GM18909 (cell line): ENCODE data around the gene MYO7A.

Experiments used
- ATAC-seq: cut with Tn5 transposase; IDR thresholded peaks from one replicate; pipeline ENCODE4 v1.9.1; 2021; ENCODE audit warnings: mild to moderate bottlenecking; ENCODE audit not compliant: unreplicated experiment, poor library complexity

Gene MYO7A

DNA sequence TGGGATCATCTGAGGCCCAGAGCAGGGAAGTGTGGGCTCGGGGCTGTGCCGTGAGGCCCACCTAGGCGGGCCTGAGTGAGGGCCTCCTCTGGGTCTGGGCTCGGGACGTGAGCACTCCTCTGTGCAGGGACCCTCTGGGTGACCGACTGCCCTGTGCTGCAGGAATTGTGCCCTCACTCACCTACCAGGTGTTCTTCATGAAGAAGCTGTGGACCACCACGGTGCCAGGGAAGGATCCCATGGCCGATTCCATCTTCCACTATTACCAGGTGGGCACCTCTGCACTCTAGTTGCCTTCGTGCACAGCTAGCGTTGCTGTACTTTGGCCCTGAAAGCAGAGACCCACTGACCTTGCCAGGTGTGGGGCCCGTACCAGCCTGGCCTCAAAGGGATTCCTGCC lies 80.5 kb downstream of the MYO7A start:
- no peak for ATAC-seq

DNA sequence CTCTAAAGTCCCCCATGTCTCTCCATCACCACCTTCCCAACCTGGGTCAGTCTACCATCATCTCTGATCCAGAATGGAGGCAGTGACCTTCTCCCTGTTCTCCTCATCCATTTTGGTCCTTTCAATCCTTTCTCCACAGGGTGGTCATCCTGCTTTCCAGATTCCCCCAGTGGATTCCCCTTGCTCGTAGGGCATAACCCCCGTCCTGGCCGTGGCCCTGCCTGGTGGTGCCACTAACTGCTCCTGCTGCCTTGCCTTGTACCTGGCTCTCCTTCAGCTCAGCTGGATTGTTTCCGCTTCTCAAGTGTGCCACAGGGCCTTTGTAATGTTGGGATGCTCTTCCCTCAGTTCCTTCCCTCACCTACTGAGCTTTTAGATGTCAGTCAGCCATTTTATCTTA lies 81.6 kb downstream of the MYO7A start:
- no peak for ATAC-seq

DNA sequence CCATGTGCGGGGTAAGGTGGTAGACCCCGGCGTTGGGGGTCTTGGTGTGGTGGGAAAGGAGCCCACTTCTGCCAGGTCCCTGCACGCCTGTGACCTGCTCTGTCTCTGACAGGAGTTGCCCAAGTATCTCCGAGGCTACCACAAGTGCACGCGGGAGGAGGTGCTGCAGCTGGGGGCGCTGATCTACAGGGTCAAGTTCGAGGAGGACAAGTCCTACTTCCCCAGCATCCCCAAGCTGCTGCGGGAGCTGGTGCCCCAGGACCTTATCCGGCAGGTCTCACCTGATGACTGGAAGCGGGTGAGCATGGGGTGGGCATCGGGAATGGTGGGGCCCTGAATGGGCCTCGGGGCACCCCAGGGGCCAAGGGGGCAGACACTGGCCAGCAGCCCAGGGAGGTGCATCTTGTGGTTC lies 83.0 kb downstream of the MYO7A start:
- no peak for ATAC-seq

DNA sequence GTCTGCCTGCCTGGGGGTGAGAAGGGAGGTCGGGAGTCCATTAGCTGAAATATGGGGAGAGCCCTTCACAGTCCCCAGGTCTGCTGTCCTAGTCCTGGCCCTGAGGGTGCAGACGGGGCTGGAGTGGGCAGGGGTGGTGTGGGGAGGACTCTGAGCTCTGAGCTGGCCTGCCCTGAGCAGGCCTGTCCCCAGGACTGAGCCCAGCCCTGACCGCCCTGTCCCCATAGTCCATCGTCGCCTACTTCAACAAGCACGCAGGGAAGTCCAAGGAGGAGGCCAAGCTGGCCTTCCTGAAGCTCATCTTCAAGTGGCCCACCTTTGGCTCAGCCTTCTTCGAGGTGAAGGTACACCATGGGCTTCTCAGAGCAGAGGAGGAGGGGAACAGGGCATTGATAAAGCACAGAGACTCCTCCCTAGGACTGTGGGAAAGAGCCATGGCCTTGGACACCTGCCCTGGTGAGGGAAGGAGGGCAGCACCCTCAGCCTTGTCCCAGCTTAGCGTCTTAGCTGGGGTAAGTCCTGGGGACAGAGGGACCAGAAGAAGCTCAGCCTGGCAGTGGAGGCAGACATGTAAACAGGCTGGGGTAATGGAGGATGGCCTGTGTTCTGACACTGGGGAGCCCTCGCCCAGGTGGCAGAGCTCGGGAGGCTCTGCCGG lies 83.7 kb downstream of the MYO7A start:
- ATAC-seq = no peak

DNA sequence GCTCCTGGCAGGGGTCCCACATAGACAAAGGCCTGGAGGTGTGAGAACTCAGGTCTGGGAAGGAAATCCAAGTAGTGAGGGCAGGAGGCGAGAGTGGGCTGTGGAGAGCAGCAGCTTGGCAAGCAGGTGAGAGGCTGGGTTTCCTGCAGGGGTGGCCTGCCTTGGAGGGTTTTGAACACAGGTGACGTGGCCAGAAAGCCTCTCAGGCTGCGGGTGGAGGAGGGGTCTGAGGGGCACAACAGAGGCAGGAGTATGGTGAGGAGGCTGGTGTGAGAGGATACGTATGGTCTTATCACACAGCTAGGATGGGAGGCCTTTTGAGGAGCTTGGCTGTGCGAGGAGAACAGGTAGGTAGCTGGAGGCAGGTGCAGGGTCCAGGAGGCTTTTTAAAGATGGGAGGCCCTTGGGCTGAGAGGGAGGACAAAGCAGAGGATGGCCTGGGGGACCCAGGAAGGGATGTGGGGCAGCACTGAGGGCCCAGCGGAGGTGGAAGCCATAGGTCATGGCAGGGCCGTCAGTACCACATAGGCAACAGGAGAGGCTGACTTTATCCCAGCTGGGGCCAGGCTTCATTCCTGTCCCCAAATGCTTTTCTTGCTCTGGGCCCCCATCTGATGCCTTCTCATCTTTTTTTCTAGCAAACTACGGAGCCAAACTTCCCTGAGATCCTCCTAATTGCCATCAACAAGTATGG lies 84.4 kb downstream of the MYO7A start:
- ATAC-seq = no peak

DNA sequence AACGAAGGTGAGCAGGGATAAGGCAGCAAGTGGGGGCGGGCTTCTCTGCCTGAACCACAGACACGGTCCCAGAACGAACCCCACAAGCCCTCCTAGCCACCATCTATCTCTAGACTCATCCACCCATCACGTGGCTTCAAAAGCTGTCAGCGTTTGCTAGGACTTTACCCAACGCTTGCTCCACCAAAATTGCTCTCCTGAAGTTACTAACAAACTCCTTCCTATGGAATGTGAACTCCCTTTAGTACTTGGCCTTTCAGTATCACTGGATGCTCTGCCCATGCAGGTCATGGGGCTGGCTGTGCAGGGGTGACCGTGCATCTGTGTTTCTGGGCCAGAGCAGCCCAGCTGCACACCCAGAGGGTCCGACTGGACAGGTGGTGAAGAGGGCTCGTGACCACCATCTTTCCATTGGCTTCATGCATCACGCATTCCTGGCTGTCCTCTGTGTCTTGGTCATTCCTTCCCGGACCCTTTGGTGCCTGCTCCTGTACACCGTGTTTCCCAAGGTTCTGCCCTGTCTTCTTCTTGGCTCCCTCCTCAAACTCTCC lies 85.1 kb downstream of the MYO7A start:
- ATAC-seq = no peak

DNA sequence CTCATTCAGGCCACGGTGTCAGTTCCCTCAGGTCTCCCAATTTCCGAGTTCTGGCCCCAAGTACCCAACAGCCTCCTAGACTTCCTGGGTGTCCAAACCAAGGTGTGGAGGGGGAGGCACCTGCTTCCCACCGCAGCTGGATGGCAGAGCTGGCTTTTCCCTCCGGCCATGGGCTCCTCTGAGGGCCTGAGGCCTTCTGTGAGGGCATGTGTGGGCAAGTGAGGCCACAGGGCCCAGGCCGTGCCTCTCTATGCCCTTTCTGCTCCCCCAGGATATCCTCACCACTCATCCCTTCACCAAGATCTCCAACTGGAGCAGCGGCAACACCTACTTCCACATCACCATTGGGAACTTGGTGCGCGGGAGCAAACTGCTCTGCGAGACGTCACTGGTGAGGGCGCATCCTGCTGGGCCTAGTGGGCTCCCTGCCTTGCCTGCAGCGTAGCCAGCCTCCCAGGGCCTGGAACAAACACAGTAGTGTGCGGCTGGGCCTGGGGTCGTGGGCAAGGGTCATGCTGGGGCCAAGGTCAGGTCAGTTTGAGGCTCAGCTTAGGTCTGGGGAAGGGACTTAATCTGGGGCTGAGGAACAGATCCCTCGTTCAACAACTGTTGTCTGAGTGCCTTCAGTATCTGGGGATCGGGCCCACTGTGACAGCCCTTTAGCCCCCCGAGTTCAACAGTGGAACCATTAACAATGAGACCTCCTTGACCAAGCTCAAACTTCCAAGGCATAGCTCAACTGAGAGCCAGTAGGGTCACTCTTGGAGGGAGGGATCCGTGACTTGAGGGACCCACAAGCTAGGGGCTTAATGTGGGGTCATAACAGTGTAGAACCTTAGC lies 85.8 kb downstream of the MYO7A start:
- no peak for ATAC-seq

DNA sequence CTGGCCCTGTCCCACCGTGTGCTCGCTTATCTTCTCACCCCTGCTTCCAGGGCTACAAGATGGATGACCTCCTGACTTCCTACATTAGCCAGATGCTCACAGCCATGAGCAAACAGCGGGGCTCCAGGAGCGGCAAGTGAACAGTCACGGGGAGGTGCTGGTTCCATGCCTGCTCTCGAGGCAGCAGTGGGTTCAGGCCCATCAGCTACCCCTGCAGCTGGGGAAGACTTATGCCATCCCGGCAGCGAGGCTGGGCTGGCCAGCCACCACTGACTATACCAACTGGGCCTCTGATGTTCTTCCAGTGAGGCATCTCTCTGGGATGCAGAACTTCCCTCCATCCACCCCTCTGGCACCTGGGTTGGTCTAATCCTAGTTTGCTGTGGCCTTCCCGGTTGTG lies 86.5 kb downstream of the MYO7A start:
- ATAC-seq = no peak

DNA sequence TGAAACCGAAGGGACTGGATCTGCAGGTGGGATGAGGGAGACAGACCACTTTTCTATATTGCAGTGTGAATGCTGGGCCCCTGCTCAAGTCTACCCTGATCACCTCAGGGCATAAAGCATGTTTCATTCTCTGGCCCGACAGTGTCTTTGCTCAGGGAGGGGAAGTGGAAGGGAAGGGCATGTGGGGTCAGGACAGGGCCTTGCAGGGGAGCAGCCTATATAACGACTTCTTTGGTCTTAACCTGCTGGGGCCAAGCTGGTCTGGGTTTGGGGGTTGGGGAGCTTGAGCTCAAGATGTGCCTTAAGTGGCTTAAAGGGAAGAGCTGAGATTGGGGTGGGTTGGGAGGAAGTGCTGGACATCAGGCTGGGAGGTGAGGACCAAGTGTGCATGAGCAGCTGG lies 87.1 kb downstream of the MYO7A start:
- ATAC-seq = no peak

DNA sequence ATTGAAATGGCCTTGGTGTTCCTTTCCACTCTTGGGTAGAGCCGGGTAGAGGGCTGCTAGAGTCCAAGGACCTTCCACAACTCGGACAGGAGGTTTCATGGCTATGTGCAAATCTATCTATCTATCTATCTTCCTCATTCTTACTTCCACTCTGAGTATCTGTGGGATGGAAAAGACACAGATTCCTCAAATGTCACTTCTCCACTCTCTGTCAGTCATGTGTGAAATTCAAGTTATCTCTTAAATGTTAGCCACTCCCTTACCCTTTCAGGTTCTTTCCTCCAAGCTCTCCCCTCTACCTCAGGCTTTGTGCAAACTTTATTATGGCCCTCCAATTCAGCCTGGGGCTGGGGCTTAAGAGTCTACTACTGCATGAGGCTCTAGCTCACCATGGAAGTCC lies 89.1 kb downstream of the MYO7A start:
- ATAC-seq = no peak

DNA sequence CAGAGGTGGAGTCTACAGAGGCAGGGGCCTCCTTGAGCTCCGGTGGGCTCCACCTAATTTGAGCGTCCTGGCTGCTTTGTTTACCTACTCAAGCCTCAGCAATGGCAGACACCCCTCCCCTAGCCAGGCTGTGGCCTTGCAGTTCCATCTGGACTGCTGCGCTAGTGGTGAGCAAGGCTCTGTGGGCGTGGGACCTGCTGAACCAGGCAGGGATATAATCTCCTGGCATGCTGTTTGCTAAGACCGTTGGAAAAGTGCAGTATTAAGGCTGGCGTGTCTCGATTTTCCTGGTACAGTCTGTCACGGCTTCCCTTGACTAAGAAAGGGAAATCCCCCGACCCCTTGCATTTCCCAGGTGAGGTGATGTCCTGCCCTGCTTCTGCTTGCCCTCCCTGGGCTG lies 95.8 kb downstream of the MYO7A start:
- no peak for ATAC-seq

DNA sequence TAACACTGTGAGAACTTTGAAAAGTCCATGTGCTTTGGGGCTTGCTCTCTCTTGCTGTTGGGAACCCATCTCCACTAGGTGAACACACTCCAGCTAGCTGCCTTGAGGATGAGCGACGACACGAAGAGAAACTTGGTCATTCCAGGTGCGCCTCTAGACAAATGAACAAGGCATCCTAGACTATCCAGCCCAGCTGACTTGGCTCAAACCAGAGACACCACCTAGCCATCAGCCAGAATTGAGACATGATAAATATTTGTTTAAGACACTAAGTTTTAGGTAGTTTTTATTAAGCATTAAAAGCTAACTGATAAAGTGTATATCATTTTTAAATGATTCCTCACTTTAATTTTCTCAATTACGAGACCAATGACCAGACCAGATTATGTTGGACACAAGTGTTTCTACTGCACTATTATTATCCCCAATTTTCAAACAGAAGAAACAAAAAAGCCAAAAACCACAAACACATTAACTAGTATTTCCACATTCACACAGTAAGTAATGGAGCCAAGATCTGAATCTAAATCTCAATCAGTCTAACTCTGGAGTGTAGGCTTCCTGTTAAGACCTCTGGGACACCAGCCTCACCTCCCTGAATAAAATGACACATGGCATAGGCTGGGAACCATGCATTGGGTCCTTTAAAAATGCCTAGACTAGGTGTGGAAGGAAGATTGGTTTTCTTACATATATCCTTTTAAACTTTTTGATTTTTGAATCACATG lies 103.0 kb downstream of the MYO7A start:
- no peak for ATAC-seq

DNA sequence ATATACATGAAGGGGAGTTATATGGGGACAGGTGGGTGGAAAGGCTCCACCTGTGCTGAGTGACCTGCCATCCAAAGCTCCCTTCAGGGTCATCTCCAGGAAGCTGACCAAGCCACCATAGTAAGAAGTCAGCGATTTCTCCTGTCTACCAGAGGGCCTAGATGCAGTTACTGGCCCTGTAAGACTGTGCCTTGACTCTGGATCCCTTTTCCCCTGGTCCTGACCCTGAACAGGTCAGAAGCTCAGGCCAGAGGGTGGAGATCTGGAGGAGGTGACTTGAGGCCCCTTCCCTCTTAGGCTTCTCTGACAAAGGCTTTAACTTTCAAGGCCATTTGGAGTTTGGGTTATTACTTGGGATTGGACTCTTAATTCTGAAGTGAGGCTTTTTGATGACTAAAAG lies 103.8 kb downstream of the MYO7A start:
- ATAC-seq = no peak

DNA sequence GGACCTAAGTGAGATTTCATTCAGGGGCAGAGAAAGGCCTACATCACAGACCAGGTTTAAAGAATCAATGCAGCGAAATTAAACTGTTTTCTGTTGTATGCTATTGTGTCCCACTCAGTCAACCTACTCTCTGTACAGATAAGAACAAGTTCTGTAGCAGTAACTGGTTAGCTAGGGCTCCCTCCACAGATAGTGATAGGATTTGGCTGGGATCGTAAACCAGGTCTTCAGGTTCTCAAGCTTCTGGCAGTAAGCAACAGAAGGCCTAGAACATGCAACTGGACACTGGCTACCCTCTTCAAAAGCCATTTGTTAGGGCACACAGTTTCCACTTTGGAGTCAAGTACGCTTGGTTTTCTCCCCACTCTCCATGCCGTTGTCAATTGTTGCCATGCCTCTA lies 104.2 kb downstream of the MYO7A start:
- no peak for ATAC-seq

DNA sequence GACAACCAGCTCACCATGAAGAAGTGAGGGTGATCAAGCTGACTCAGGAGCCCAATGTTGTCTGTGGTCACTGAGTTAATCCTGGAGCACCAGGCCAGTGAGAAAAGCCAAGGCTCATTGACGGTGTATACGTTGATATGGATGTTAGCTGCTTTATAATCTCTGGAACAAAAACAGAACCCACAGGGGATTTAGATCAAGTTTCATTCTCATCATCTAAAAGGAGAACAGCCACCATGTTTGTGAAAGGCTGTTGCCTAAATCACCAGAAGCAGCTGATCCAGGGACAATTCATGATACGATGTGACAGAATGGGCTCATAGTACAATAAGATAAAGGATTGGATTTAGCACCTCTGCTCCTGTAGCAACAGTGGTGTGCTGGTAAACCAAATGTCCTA lies 105.0 kb downstream of the MYO7A start:
- ATAC-seq = no peak

DNA sequence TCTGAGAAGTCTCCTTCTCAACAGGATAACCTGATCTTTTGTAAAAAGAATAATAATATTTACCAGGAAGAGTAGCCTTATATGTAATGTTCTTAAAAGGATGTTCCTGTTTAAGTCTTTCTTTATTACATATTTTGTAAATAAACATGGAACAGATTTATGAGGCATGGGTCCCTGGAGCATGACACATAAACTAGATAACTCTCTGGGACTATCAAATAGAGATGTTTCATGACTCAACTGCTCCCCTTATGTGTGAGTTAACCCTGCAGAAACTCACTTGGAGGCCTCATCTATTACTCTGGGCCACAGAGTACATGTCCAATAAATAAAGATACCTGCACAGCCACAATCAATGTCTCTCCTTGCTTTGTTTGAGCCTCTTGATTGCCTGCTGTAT lies 108.9 kb downstream of the MYO7A start:
- ATAC-seq = no peak

DNA sequence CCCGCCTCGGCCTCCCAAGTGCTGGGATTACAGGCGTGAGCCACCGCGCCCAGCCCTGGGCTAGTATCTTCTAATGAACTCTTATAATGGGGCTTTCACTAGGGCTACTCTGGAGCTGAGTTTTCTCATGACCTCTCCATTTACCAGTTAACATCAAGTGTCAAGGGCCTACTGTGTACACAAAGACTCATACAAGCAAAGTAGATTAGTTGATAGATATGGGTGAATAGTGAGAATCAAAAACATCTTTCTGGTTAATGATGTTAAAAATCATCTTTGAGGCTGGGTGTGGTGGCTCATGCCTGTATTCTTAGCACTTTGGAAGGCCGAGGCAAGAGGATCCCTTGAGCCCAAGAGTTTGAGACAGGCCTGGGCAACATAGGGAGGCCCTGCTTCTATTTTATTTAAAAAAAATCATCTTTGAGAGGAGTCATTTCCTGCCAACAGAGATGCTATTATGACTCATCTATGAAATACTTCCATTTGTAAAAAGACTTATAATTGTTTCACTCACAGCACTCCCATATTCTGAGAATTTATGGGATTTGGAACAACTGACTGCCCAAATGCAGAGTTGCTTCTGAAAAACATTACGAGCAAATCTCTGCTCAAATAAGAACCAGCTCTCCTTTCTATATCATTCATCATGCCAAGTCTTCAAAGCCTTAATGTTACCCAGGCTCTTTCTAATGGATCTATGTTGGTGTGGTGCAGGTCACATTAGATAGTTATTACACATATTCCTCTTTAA lies 116.4 kb downstream of the MYO7A start:
- no peak for ATAC-seq

DNA sequence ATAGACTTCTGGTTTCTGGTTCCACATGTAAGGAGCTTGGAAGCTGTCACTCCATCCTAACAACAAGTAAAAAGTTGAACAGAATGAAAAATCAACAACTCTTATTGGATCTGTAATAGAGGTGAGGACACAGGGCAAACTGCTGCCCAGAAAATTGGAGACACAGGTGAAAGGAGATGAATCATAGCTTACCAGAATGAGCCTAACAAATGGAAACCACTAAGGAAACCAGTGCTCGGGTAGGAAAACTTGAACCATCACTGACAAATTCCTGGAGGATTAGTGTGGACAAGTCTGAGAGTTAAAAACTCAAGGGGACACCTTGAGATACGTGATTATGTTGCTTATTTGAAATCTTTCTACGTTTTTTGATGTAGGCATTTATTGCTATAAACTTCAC lies 121.4 kb downstream of the MYO7A start:
- no peak for ATAC-seq

DNA sequence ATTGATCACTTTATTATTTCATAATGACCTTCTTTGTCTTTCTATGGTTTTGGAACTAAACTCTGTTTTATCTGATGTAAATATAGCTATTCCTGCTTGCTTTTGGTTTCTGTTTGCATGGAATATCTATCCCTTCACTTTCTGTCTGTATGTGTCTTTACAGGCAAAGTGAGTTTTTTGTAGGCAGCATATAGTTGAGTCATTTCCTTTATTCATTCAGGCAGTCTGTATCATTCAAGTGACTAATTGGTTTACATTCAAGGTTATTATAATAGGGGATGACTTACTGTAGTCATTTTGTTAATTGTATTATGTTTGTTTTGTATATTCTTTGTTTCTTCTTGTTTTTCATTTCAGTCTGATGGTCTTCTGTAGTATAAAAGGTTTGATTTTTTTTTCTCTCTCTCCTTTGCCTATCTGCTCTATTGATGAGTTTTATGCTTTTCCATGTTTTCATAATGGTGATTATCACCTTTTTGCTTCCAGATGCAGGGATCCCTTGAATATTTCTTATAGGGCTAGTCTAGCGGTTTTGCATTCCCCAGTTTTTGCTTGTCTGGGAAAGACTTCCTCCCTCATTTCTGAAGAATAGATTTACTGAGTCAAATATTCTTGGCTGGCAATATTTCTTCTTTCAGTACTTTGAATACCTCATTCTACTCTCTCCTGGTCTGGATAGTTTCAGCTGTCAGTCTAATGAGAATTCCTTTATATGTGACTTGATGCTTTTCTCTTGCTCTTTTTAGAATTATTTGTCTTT lies 123.0 kb downstream of the MYO7A start:
- ATAC-seq = no peak
